GM12872 (cell line): ENCODE measurements around the gene USP44.

ENCODE experiments used
- CTCF ChIP-seq: IDR thresholded peaks from 3 replicates; pipeline ENCODE4 v1.5.1; 2011; ENCODE audit warnings: low read depth, mild to moderate bottlenecking, low read length, moderate library complexity; ENCODE audit not compliant: insufficient read depth

Gene USP44

DNA sequence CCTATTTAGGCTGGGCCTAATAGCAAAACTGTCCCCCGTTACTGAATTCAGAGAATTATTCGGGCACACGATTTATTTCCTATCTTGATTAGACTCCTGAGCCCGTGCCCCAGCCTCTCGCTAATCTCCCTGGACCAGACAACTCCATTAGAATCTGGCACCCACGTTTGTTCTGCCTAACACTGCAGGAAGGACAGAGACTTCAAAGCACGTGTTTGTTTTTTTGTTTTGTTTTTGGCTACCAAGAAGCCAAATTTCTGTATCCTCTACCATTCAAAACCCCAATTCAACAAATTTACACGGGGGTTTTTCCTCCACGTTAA, 4.8 kb downstream of the USP44 start:
- TF ChIP-seq CTCF, result no peak

- TF ChIP-seq CTCF, result no peak
Measured at GRCh38 chr12:95545731-95546490, 5.4 kb downstream of the USP44 start.

- TF ChIP-seq CTCF, result no peak
Measured at GRCh38 chr12:95545303-95545702, 6.0 kb downstream of the USP44 start.

GRCh38 chr12:95544756-95545155, 6.5 kb downstream of the USP44 start:
- TF ChIP-seq CTCF, result no peak

- TF ChIP-seq CTCF, result no peak
Measured at GRCh38 chr12:95543305-95543704, 8.0 kb downstream of the USP44 start.

- no peak for TF ChIP-seq CTCF
Measured at GRCh38 chr12:95541436-95541835, 9.8 kb downstream of the USP44 start.

DNA sequence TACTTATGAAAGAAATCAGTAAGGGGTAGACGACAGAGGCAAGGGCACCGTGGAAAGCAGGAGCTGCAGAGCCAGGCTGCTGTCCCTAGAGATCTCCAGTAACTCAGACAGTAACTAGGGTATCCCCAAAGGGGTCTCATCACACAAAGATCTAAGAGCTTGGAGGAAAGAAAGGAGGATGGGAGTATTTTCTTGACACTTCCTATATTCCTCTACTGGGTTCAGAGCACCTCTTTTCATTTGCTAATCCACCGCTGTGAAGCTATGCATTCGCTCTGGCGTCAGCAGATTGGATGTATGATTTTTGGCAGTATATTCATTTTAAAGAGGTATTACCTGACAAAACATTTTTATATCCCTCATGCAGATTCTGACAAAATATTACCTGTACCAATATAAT, 12.6 kb downstream of the USP44 start:
- no peak for TF ChIP-seq CTCF
